ENCODE data around the gene USP17L5.
"Not testable (repeated sequence)": the region's sequence is repeated elsewhere in the genome, so short reads cannot be mapped to it uniquely, and the experiment has no call there.

GRCh38 chr4:9389001-9389400, 49.8 kb downstream of the USP17L5 start:
- not testable (repeated sequence) for TF ChIP-seq CTCF (IDR thresholded peaks at IDR 0.05; ENCODE audit: poor library complexity); EZH2phosphoT487 (IDR thresholded peaks at IDR 0.05; ENCODE audit: low read depth, severe bottlenecking, unreplicated experiment)

Measured in hepatocyte (in vitro differentiated cells).